ENCODE data around the gene MTMR12. TPM values are rescaled to one million over a fixed set of nuclear protein-coding genes. Genes with fewer than 3 reads are reported as not detected.

MTMR12 gene
- total RNA-seq, 1 experiment from 2014 or later, result 42.7 TPM

DNA sequence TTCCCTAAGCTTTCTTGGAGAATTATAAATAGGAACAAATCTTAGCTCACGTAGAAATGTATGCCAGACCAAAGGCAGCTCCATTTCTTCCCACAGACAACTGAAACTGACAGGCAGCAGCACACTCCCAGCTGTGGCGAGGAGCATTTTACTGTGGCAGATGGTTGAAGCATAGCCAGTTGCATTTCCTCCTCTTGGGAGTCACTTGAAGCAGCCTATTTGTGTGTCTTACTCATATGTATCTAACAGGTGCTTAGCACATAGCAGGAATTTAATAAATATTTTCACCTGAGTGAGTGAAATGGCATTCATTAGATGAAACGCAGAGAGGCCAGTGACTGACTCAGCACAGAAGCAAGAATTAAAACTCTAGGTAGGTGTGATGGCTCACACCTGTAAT is 12.3 kb upstream of the MTMR12 start:
- H3K9me3 Mint-ChIP-seq, result peaks cover 7% of the 10 kb centered on the region
- CTCF ChIA-PET, result no interaction called here
- H3K27ac Mint-ChIP-seq, result no peak overlapping the region
- no peaks in the 10 kb centered on the region for H3K27me3 Mint-ChIP-seq (ENCODE audit: low read depth)
- H3K4me3 Mint-ChIP-seq, result no peak overlapping the region
- TF ChIP-seq GTF2I (CRISPR knock-in tag; conservative IDR thresholded peaks at IDR 0.05), result no peak
- TF ChIP-seq E2F5 (CRISPR knock-in tag; IDR thresholded peaks at IDR 0.05), result no peak
- TF ChIP-seq ZNF317 (CRISPR knock-in tag; IDR thresholded peaks at IDR 0.05; ENCODE audit: borderline replicate concordance, low read depth), result no peak
- TF ChIP-seq, protein P1, sequence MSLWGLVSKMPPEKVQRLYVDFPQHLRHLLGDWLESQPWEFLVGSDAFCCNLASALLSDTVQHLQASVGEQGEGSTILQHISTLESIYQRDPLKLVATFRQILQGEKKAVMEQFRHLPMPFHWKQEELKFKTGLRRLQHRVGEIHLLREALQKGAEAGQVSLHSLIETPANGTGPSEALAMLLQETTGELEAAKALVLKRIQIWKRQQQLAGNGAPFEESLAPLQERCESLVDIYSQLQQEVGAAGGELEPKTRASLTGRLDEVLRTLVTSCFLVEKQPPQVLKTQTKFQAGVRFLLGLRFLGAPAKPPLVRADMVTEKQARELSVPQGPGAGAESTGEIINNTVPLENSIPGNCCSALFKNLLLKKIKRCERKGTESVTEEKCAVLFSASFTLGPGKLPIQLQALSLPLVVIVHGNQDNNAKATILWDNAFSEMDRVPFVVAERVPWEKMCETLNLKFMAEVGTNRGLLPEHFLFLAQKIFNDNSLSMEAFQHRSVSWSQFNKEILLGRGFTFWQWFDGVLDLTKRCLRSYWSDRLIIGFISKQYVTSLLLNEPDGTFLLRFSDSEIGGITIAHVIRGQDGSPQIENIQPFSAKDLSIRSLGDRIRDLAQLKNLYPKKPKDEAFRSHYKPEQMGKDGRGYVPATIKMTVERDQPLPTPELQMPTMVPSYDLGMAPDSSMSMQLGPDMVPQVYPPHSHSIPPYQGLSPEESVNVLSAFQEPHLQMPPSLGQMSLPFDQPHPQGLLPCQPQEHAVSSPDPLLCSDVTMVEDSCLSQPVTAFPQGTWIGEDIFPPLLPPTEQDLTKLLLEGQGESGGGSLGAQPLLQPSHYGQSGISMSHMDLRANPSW (CRISPR knock-in tag; conservative IDR thresholded peaks at IDR 0.05; ENCODE audit: low read depth), result no peak
- TF ChIP-seq, protein P2, sequence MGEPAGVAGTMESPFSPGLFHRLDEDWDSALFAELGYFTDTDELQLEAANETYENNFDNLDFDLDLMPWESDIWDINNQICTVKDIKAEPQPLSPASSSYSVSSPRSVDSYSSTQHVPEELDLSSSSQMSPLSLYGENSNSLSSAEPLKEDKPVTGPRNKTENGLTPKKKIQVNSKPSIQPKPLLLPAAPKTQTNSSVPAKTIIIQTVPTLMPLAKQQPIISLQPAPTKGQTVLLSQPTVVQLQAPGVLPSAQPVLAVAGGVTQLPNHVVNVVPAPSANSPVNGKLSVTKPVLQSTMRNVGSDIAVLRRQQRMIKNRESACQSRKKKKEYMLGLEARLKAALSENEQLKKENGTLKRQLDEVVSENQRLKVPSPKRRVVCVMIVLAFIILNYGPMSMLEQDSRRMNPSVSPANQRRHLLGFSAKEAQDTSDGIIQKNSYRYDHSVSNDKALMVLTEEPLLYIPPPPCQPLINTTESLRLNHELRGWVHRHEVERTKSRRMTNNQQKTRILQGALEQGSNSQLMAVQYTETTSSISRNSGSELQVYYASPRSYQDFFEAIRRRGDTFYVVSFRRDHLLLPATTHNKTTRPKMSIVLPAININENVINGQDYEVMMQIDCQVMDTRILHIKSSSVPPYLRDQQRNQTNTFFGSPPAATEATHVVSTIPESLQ (CRISPR knock-in tag; IDR thresholded peaks at IDR 0.05), result no peak
- TF ChIP-seq JAZF1 (CRISPR knock-in tag; IDR thresholded peaks at IDR 0.05), result no peak
- TF ChIP-seq, protein P3, sequence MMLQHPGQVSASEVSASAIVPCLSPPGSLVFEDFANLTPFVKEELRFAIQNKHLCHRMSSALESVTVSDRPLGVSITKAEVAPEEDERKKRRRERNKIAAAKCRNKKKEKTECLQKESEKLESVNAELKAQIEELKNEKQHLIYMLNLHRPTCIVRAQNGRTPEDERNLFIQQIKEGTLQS (CRISPR knock-in tag; conservative IDR thresholded peaks at IDR 0.05), result no peak
- TF ChIP-seq FOXJ3 (CRISPR knock-in tag; IDR thresholded peaks at IDR 0.05; ENCODE audit: borderline replicate concordance), result no peak
- no peak for TF ChIP-seq ZNF281 (CRISPR knock-in tag; IDR thresholded peaks at IDR 0.05)
- TF ChIP-seq JUN (CRISPR knock-in tag; IDR thresholded peaks at IDR 0.05), result no peak
- no peak for TF ChIP-seq NR2C2 (CRISPR knock-in tag; IDR thresholded peaks at IDR 0.05)
- no peak for TF ChIP-seq CREB1 (CRISPR knock-in tag; IDR thresholded peaks at IDR 0.05)
- TF ChIP-seq SMAD4 (CRISPR knock-in tag; IDR thresholded peaks at IDR 0.05), result no peak
- 0 out of 2 replicates have a peak, but pooled peaks cover 2% of the 10 kb centered on the region for H3K4me1 Mint-ChIP-seq
- POLR2A ChIA-PET, result interaction anchor here (0.7 kb wide), 1 partner anchor 90 kb away, joined by 5 read pairs; no protein-coding TSS in a partner anchor
- DNase-seq (ENCODE audit: low spot score) (no peak), ATAC-seq (no peak)
- H3K36me3 Mint-ChIP-seq, result peaks cover 6% of the 10 kb centered on the region

GRCh38 chr5:32323741-32324140 is 11.0 kb upstream of the MTMR12 start:
- peak; percentile 59 for DNase-seq (ENCODE audit: low spot score)
- POLR2A ChIA-PET, result interaction anchor here (0.6 to 1.1 kb wide), 2 partner anchors 10 to 92 kb away, joined by 3 read pairs; no protein-coding TSS in a partner anchor
- peaks cover 7% of the 10 kb centered on the region for H3K9me3 Mint-ChIP-seq
- H3K4me3 Mint-ChIP-seq, result no peak overlapping the region
- H3K4me1 Mint-ChIP-seq, result peaks cover 6% of the 10 kb centered on the region; the same call in 1 of the 2 replicates
- H3K27me3 Mint-ChIP-seq (ENCODE audit: low read depth), result no peaks in the 10 kb centered on the region
- CTCF ChIA-PET, result interaction anchor here (0.8 to 3.3 kb wide), 2 partner anchors 45 to 91 kb away, joined by 3 to 16 read pairs; no protein-coding TSS in a partner anchor
- no peak overlapping the region for H3K27ac Mint-ChIP-seq
- peaks cover 6% of the 10 kb centered on the region for H3K36me3 Mint-ChIP-seq
- ATAC-seq, result peak; percentile 70
- TF ChIP-seq, protein P4, sequence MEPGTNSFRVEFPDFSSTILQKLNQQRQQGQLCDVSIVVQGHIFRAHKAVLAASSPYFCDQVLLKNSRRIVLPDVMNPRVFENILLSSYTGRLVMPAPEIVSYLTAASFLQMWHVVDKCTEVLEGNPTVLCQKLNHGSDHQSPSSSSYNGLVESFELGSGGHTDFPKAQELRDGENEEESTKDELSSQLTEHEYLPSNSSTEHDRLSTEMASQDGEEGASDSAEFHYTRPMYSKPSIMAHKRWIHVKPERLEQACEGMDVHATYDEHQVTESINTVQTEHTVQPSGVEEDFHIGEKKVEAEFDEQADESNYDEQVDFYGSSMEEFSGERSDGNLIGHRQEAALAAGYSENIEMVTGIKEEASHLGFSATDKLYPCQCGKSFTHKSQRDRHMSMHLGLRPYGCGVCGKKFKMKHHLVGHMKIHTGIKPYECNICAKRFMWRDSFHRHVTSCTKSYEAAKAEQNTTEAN (CRISPR knock-in tag; IDR thresholded peaks at IDR 0.05), result no peak
- TF ChIP-seq AR (CRISPR knock-in tag; IDR thresholded peaks at IDR 0.05) (no peak), ZNF532 (CRISPR knock-in tag; IDR thresholded peaks at IDR 0.05; ENCODE audit: borderline replicate concordance) (no peak)

All from WTC11 (cell line).